Activated CD8-positive, alpha-beta T cell treated with anti-CD3 and anti-CD28 coated beads for 36 hours (primary cell): ENCODE measurements around the gene PARP12. TPM values are rescaled to one million over a fixed set of nuclear protein-coding genes. Genes with fewer than 3 reads are reported as not detected.

ENCODE experiments used
- ATAC-seq: fragments of 200-7000 bp; cut with Tn5 transposase; one replicate; pipeline ENCODE4 v1.10.0; 2021; ENCODE audit warnings: mild to moderate bottlenecking, moderate library complexity
- CTCF ChIA-PET: fragments of 350-600 bp; sonication (Branson Sonifier 250); formaldehyde crosslinking; loops from one replicate; lab custom pipeline; 2021; ENCODE audit warnings: antibody characterized with exemption; lab: Charles Lee
- POLR2A ChIA-PET: fragments of 350-600 bp; sonication (Branson Sonifier 250); formaldehyde crosslinking; loops from one replicate; lab custom pipeline; 2021; ENCODE audit warnings: antibody characterized with exemption; lab: Charles Lee
- DNase-seq: peaks from one replicate; pipeline ENCODE4 v3.0.0-alpha.2; 2020
- H3K27ac Mint-ChIP-seq: one replicate; pipeline ENCODE4 v1.8.0; 2021; ENCODE audit warnings: mild to moderate bottlenecking, mixed read lengths
- H3K27me3 Mint-ChIP-seq: one replicate; pipeline ENCODE4 v1.8.0; 2021; ENCODE audit warnings: mixed read lengths
- H3K36me3 Mint-ChIP-seq: one replicate; pipeline ENCODE4 v1.8.0; 2021; ENCODE audit warnings: low read depth, mixed read lengths
- H3K4me1 Mint-ChIP-seq: one replicate; pipeline ENCODE4 v1.8.0; 2021; ENCODE audit warnings: low read depth, mixed read lengths
- H3K4me3 Mint-ChIP-seq: one replicate; pipeline ENCODE4 v1.8.0; 2021; ENCODE audit warnings: mild to moderate bottlenecking, moderate library complexity, mixed read lengths
- H3K9me3 Mint-ChIP-seq: one replicate; pipeline ENCODE4 v1.8.0; 2021; ENCODE audit warnings: mixed read lengths
- intact Hi-C: fragments of 100-400 bp; cut with micrococcal nuclease; formaldehyde crosslinking; loops from one replicate; pipeline ENCODE4 v1.10.0; 2022
- total RNA-seq, 2 experiments: library from RNA; stranded (reverse); gene quantifications; one replicate each; pipeline ENCODE4 v1.2.3, GENCODE V29; 2021
- TF ChIP-seq, protein P1 (sequence below): fragments of 200-600 bp; IDR thresholded peaks from one replicate; pipeline ENCODE4 v1.8.0; 2022; ENCODE audit warnings: antibody characterized with exemption, mild to moderate bottlenecking

Gene PARP12
- total RNA-seq, 2 experiments from 2014 or later: 29.5 to 29.9 TPM

DNA sequence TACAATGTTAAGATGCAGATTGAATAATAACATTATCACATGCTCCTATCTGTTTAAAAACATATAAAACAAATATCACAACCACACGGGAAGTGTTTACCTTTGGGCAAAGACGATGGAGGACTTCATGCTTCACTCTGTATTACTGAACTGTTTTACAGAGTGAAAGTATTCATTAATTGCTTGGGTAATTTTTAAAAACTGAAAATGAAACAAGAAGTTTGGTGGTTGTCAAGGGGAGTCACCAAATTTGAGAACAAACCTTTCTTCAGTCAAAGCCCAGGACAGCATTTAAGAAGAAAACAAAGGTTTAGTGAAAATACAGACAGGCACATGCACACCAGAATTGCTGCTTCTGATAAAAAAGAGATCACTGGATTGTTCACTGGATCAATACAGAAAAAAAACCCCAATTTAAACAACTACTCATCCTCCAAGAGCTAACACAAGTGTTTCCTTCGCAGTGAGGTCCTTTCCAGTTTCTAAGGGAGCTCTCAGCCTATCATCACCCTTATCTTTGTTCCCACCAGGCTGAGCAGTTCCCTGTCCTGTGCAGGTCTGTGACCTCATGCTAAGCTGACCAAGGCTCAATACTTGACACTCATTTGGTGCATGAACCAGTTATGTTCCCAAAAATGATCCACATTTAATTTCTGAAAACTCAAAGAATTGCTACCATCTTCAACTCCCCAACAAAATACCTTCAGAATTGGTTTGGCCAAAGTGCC lies 8.8 kb downstream of the PARP12 start:
- peak overlapping the region; percentile 46 for H3K27ac Mint-ChIP-seq
- ATAC-seq (peak; percentile 56), DNase-seq (no peak)
- intact Hi-C loops: no loop called here
- no peaks in the 10 kb centered on the region for H3K9me3 Mint-ChIP-seq
- ChIA-PET POLR2A (interaction anchor here (0.6 kb wide), 1 partner anchor 250 kb away, joined by 3 read pairs; no protein-coding TSS in a partner anchor), CTCF (interaction anchor here (1.5 kb wide), 1 partner anchor 123 kb away, joined by 4 read pairs; the partner anchor contains the start of gene KDM7A)
- no peak overlapping the region for H3K4me3 Mint-ChIP-seq
- TF ChIP-seq, protein P1, sequence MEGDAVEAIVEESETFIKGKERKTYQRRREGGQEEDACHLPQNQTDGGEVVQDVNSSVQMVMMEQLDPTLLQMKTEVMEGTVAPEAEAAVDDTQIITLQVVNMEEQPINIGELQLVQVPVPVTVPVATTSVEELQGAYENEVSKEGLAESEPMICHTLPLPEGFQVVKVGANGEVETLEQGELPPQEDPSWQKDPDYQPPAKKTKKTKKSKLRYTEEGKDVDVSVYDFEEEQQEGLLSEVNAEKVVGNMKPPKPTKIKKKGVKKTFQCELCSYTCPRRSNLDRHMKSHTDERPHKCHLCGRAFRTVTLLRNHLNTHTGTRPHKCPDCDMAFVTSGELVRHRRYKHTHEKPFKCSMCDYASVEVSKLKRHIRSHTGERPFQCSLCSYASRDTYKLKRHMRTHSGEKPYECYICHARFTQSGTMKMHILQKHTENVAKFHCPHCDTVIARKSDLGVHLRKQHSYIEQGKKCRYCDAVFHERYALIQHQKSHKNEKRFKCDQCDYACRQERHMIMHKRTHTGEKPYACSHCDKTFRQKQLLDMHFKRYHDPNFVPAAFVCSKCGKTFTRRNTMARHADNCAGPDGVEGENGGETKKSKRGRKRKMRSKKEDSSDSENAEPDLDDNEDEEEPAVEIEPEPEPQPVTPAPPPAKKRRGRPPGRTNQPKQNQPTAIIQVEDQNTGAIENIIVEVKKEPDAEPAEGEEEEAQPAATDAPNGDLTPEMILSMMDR: no peak
- H3K4me1 Mint-ChIP-seq: peaks cover 30% of the 10 kb centered on the region
- peaks cover 18% of the 10 kb centered on the region for H3K36me3 Mint-ChIP-seq
- no peaks in the 10 kb centered on the region for H3K27me3 Mint-ChIP-seq

DNA sequence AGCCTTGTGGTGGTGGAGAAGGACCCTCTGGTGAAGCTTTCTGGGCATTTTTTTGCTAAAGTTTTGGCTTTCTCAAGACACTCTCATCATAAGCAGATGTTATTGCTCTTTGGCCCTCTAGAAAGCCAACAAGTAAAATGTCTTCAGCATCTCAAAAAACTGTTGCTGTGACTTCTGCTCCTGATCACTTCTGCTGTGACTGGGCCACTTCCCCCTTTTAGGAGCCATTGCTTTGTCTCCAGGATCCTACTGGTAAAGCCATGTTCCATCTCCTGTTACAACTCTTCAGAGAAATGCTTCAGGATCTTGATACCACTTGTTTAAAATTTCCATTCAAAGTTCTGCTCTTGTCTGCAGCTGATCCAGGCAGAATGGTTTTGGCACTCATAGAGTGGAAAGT lies 10.9 kb downstream of the PARP12 start:
- ATAC-seq (no peak), DNase-seq (no peak)
- intact Hi-C loops: no loop called here
- Mint-ChIP-seq H3K4me3 (no peak overlapping the region), H3K9me3 (no peaks in the 10 kb centered on the region), H3K4me1 (peaks cover 23% of the 10 kb centered on the region), H3K27me3 (no peaks in the 10 kb centered on the region), H3K27ac (no peak overlapping the region), H3K36me3 (peaks cover 11% of the 10 kb centered on the region)
- TF ChIP-seq, protein P1: no peak
- POLR2A ChIA-PET: no interaction called here
- CTCF ChIA-PET: no interaction called here

DNA sequence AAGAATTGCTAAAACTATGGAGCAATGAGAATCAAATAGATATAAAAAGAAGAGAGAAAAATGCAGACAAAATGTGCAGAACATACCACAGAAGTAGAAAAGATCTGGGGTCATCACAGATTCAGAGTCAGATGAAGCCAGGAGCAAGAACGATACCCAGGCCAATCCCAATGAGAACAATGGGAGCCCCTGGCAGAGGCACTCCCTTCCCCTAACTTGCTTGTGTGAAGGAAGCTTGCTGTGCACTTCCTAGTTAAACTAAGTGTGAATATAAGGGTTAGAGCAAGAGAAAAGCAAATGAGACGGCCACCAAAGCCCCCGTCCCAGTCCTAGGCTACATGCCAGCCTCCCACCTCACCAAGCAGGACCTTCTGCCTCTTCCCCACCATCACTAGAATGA lies 12.7 kb downstream of the PARP12 start:
- peaks cover 19% of the 10 kb centered on the region for H3K4me1 Mint-ChIP-seq
- ChIA-PET POLR2A (no interaction called here), CTCF (no interaction called here)
- TF ChIP-seq, protein P1: no peak
- no peaks in the 10 kb centered on the region for H3K9me3 Mint-ChIP-seq
- no peak overlapping the region for H3K27ac Mint-ChIP-seq
- intact Hi-C loops: no loop called here
- peaks cover 7% of the 10 kb centered on the region for H3K36me3 Mint-ChIP-seq
- DNase-seq (no peak), ATAC-seq (no peak)
- H3K27me3 Mint-ChIP-seq: no peaks in the 10 kb centered on the region
- no peak overlapping the region for H3K4me3 Mint-ChIP-seq

DNA sequence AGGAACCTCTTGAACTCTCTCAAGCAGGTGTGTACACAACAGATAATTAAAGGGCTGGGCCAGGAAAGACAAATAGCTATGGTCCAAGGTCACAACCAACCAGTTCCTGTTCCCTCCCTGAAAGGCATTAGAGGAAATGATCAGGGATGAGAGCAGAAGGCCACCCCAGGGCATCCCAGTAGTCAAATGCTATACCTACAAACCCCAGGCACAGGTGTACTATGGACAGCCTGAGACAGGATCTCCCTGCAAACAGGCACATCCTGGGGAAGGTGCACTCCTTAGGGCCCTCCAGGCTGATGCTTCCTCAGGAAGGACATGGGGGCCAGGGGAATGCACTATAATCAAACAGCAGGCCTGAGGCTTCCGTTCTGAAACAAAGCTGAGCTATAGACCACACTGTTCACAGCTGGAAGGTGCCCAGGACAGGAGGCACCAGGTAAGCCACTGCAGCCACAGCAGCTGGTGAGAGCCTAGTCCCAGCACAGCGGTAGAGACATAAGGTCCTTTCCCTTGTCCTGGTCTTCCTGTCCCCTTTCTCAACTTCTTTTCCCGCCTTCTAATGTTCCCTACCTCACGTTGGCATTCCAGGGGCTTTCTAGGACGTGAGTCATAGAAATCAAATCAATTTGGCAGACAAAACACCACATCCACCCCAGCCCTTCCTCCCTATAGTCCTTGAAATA lies 13.3 kb downstream of the PARP12 start:
- intact Hi-C loops: no loop called here
- POLR2A ChIA-PET: no interaction called here
- CTCF ChIA-PET: no interaction called here
- TF ChIP-seq, protein P1: no peak
- Mint-ChIP-seq H3K4me3 (no peak overlapping the region), H3K4me1 (peaks cover 14% of the 10 kb centered on the region), H3K36me3 (peaks cover 8% of the 10 kb centered on the region), H3K9me3 (no peaks in the 10 kb centered on the region), H3K27ac (no peak overlapping the region), H3K27me3 (no peaks in the 10 kb centered on the region)
- DNase-seq: no peak
- no peak for ATAC-seq

DNA sequence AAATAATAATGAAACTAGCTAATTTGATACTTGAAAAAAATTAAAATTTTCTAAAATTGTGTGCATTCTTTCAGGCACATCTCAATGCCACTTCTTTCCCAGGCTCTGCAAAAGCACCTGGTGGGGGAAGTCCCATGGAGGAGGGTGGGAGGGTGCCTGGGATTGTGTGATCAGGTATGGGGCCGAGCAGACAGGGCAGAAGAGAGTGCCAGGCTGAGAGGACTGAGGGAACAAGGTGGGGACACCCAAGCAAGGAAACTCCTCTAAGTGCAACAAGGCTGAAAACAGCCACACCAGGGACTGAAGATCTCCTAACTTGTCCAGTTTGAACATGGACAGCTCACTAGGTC lies 13.8 kb downstream of the PARP12 start:
- TF ChIP-seq, protein P1: no peak
- CTCF ChIA-PET: no interaction called here
- intact Hi-C loops: no loop called here
- H3K4me3 Mint-ChIP-seq: no peak overlapping the region
- no peaks in the 10 kb centered on the region for H3K27me3 Mint-ChIP-seq
- no peak for DNase-seq
- peaks cover 6% of the 10 kb centered on the region for H3K36me3 Mint-ChIP-seq
- POLR2A ChIA-PET: no interaction called here
- no peak overlapping the region for H3K27ac Mint-ChIP-seq
- H3K4me1 Mint-ChIP-seq: peaks cover 9% of the 10 kb centered on the region
- no peaks in the 10 kb centered on the region for H3K9me3 Mint-ChIP-seq
- no peak for ATAC-seq
